Measurements from ENCODE around the gene RERE. TPM values are rescaled to one million over a fixed set of nuclear protein-coding genes. Genes with fewer than 3 reads are reported as not detected.
"Not testable (repeated sequence)": the region's sequence is repeated elsewhere in the genome, so short reads cannot be mapped to it uniquely, and the experiment has no call there.

RERE gene
- total RNA-seq, 1 experiment from 2014 or later = 10.3 TPM

GRCh38 chr1:8807004-8807403, 10.4 kb downstream of the RERE start:
- DNase-seq (ENCODE audit: low read depth) = no peak

- DNase-seq (ENCODE audit: low read depth) = no peak
Measured at GRCh38 chr1:8800416-8800815, 17.0 kb downstream of the RERE start.

GRCh38 chr1:8797216-8797615, 20.2 kb downstream of the RERE start:
- DNase-seq (ENCODE audit: low read depth) = no peak

- DNase-seq (ENCODE audit: low read depth) = no peak
Measured at GRCh38 chr1:8796812-8797211, 20.6 kb downstream of the RERE start.

GRCh38 chr1:8794605-8795004, 22.8 kb downstream of the RERE start:
- no peak for DNase-seq (ENCODE audit: low read depth)

- no peak for DNase-seq (ENCODE audit: low read depth)
Measured at GRCh38 chr1:8791819-8792218, 25.6 kb downstream of the RERE start.

- no peak for DNase-seq (ENCODE audit: low read depth)
Measured at GRCh38 chr1:8790987-8791386, 26.5 kb downstream of the RERE start.

GRCh38 chr1:8790478-8790877, 27.0 kb downstream of the RERE start:
- DNase-seq (ENCODE audit: low read depth) = no peak

GRCh38 chr1:8789314-8790214, 27.9 kb downstream of the RERE start:
- DNase-seq (ENCODE audit: low read depth) = no peak

GRCh38 chr1:8787218-8787617, 30.2 kb downstream of the RERE start:
- no peak for DNase-seq (ENCODE audit: low read depth)

- not testable (repeated sequence) for DNase-seq (ENCODE audit: low read depth)
Measured at GRCh38 chr1:8786204-8786603, 31.2 kb downstream of the RERE start.

- DNase-seq (ENCODE audit: low read depth) = no peak
Measured at GRCh38 chr1:8782955-8783354, 34.5 kb downstream of the RERE start.

GRCh38 chr1:8782001-8782620, 35.3 kb downstream of the RERE start:
- DNase-seq (ENCODE audit: low read depth) = no peak

GRCh38 chr1:8780405-8780804, 37.0 kb downstream of the RERE start:
- no peak for DNase-seq (ENCODE audit: low read depth)

GRCh38 chr1:8777867-8778266, 39.6 kb downstream of the RERE start:
- no peak for DNase-seq (ENCODE audit: low read depth)

GRCh38 chr1:8776104-8776503, 41.3 kb downstream of the RERE start:
- DNase-seq (ENCODE audit: low read depth) = no peak

- no peak for DNase-seq (ENCODE audit: low read depth)
Measured at GRCh38 chr1:8767006-8767405, 50.4 kb downstream of the RERE start.

GRCh38 chr1:8765198-8765597, 52.2 kb downstream of the RERE start:
- no peak for DNase-seq (ENCODE audit: low read depth)

- no peak for DNase-seq (ENCODE audit: low read depth)
Measured at GRCh38 chr1:8764293-8764937, 53.0 kb downstream of the RERE start.

- DNase-seq (ENCODE audit: low read depth) = peak; percentile 50
Measured at GRCh38 chr1:8763888-8764287, 53.6 kb downstream of the RERE start.

- DNase-seq (ENCODE audit: low read depth) = peak; percentile 44
Measured at GRCh38 chr1:8754993-8755392, 62.4 kb downstream of the RERE start.

- DNase-seq (ENCODE audit: low read depth) = no peak
Measured at GRCh38 chr1:8754247-8754650, 63.2 kb downstream of the RERE start.

- DNase-seq (ENCODE audit: low read depth) = no peak
Measured at GRCh38 chr1:8753736-8754135, 63.7 kb downstream of the RERE start.

Data from RPMI7951 (cell line).